GM13976 (cell line): Measurements from ENCODE around the gene FAM32A.
A peak's percentile ranks its signal among the peaks of the same experiment; 100 is the strongest.

Experiments
- DNase-seq: peaks from one replicate; pipeline ENCODE4 v3.0.0; 2012; ENCODE audit warnings: low spot score
- in situ Hi-C: fragments of 300-500 bp; cut with MboI; formaldehyde crosslinking; loops from one replicate; pipeline ENCODE4 v1.12.0; 2022; ENCODE audit warnings: low sequenced_read_pairs, mixed read lengths, inconsistent platforms; ENCODE audit not compliant: unreplicated experiment
- TF ChIP-seq, protein P1 (sequence below): IDR thresholded peaks from 2 replicates; pipeline ENCODE4 v1.5.1; 2012; ENCODE audit warnings: borderline replicate concordance, mild to moderate bottlenecking; ENCODE audit not compliant: insufficient read depth; ENCODE audit errors: extremely low read depth, missing control alignments, control extremely low read depth

Gene FAM32A

GRCh38 chr19:16143399-16144215 lies 41.6 kb upstream of the FAM32A start, which contains the start of gene HSH2D:
Gene HSH2D, plus strand, starts transcription at chr19:16143685. Its CDS starts 5,066 bp downstream, at chr19:16148751.
- in situ Hi-C loops: no loop called here
- TF ChIP-seq, protein P1, sequence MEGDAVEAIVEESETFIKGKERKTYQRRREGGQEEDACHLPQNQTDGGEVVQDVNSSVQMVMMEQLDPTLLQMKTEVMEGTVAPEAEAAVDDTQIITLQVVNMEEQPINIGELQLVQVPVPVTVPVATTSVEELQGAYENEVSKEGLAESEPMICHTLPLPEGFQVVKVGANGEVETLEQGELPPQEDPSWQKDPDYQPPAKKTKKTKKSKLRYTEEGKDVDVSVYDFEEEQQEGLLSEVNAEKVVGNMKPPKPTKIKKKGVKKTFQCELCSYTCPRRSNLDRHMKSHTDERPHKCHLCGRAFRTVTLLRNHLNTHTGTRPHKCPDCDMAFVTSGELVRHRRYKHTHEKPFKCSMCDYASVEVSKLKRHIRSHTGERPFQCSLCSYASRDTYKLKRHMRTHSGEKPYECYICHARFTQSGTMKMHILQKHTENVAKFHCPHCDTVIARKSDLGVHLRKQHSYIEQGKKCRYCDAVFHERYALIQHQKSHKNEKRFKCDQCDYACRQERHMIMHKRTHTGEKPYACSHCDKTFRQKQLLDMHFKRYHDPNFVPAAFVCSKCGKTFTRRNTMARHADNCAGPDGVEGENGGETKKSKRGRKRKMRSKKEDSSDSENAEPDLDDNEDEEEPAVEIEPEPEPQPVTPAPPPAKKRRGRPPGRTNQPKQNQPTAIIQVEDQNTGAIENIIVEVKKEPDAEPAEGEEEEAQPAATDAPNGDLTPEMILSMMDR: no peak
- peak; percentile 83 for DNase-seq

- TF ChIP-seq, protein P1: no peak
- in situ Hi-C loops: no loop called here
- DNase-seq: no peak
Observed at GRCh38 chr19:16144216-16144581, 41.0 kb upstream of the FAM32A start.

DNA sequence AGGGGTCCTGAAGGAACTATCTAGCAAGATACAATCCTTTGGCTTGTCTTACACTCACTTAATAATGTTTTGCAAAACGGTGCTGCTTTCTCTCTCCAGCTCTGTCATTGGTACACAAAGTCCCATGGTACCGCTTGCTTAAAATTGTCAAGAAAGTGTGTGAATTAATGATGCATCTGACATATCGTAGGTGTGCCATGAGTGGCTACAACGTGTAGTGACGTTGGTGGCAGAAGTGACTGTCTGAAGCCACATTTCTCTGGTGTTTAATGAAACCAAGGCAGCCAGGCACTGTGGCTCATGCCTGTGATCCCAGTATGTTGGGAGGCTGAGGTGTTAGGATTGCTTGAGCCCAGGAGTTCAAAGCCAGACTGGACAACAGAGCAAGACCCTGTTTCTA lies 39.1 kb upstream of the FAM32A start:
- TF ChIP-seq, protein P1: no peak
- DNase-seq: no peak
- in situ Hi-C loops: no loop called here

DNA sequence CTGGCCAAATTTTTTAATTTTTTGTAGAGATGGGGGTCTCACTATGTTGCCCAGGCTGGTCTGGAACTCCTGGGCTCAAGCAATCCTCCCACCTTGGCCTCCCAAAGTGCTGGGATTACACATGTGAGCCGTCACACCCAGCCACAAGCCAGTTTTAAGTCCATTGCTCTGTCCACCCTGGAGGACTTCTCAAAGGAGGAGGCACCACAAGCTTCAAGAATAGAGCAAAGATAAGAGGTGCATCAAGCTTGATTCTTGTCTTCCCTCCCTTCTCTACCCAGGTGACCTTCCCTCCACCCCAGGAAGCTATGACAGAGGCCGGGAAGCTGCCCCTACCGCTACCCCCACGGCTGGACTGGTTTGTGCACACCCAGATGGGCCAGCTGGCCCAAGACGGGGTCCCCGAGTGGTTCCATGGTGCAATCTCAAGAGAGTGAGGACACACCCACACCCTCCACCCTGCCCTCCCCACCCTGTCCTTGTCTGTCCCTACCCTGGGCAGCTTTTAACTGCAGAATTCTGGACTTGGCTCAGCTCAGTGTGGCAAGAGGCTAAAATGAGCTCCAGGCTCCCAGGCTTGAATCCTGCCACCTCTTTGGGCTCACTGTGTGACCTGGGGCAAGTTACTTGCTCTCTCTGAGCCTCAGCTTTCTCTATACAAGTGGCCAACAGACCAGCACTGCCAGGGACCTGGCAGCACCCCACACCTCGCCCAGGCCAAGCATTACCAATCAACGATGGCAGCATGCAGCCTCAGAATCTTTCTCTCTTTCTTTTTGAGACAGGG lies 36.6 kb upstream of the FAM32A start:
- DNase-seq: no peak
- in situ Hi-C loops: no loop called here
- TF ChIP-seq, protein P1: no peak

- TF ChIP-seq, protein P1: no peak
- DNase-seq: no peak
- in situ Hi-C loops: no loop called here
Observed at GRCh38 chr19:16153582-16154336, 31.5 kb upstream of the FAM32A start.

DNA sequence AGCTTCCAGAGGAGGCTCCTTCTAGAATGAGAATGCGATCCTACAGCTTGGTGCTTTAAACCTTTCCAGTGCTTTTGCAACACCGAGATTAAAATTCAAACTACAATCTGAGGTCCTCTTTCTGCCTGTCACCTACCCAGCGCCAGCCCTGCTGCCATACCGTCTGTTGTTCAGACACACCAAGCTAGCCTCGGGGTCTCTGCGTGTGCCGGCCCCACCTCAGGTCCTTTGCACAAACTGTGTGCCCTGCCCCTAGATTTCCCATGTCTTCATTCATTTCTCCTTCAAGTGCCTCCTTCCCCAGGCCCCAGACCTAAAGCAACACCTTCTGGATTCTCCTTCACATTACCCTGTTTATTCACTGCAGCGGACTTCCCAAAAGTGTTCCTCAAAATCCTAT lies 30.7 kb upstream of the FAM32A start:
- TF ChIP-seq, protein P1: no peak
- DNase-seq: no peak
- in situ Hi-C loops: no loop called here
